GM23248 (cell line): ENCODE data around the gene MSANTD1.

Source experiments
- EZH2 ChIP-seq: fragments of 200-600 bp; sonication (generic); IDR thresholded peaks from 2 replicates; pipeline ENCODE4 v1.6.1; 2018; ENCODE audit warnings: antibody characterized with exemption, mild to moderate bottlenecking; ENCODE audit not compliant: insufficient read depth, poor library complexity, severe bottlenecking
- EZH2phosphoT487 ChIP-seq: fragments of 200-600 bp; sonication (generic); IDR thresholded peaks from 2 replicates; pipeline ENCODE4 v1.6.1; 2018; ENCODE audit warnings: antibody characterized with exemption, moderate library complexity, mild to moderate bottlenecking, low read depth; ENCODE audit not compliant: insufficient read depth

GRCh38 chr4:3303923-3304710, 55.2 kb downstream of the MSANTD1 start:
- TF ChIP-seq EZH2 = no peak
- TF ChIP-seq EZH2phosphoT487 = no peak
